H1 (cell line): ENCODE measurements around the gene GIMD1. TPM values are rescaled to one million over a fixed set of nuclear protein-coding genes. Genes with fewer than 3 reads are reported as not detected.

Experiments used
- CTCF ChIA-PET: fragments of 300-600 bp; sonication (Branson Sonifier 250); formaldehyde crosslinking; loops from one replicate; lab custom pipeline; 2021; ENCODE audit not compliant: partially characterized antibody; lab: Charles Lee
- POLR2A ChIA-PET: fragments of 300-600 bp; sonication (Branson Sonifier 250); formaldehyde crosslinking; loops from one replicate; lab custom pipeline; 2021; ENCODE audit warnings: inconsistent platforms; ENCODE audit not compliant: partially characterized antibody; lab: Charles Lee
- DNase-seq, 2 experiments: peaks; one replicate each; pipeline versions ENCODE4 v3.0.0 to v3.0.0-alpha.2; 2010 to 2022; ENCODE audit warnings: low spot score in 2 of 2, low read depth in 1 of 2, mixed read lengths in 1 of 2
- FAIRE-seq: peaks from 2 replicates; lab custom pipeline; 2011; peaks lifted over from hg19 to GRCh38; lab: Jason Lieb, UNC
- H2AFZ ChIP-seq: 2 replicates; pipeline ENCODE4 v1.8.1; 2012; ENCODE audit warnings: low read length, inconsistent platforms
- H2AK5ac ChIP-seq: 2 replicates; pipeline ENCODE4 v1.6.1; 2013; ENCODE audit warnings: low read depth, low read length
- H2BK120ac ChIP-seq: replicated peaks from 2 replicates; pipeline ENCODE3; 2013; ENCODE audit warnings: low read depth, low read length, inconsistent platforms
- H2BK12ac ChIP-seq: 2 replicates; pipeline ENCODE4 v1.6.1; 2013; ENCODE audit warnings: low read depth, low read length
- H2BK15ac ChIP-seq: 2 replicates; pipeline ENCODE4 v1.6.1; 2013; ENCODE audit warnings: low read length
- H2BK20ac ChIP-seq: 2 replicates; pipeline ENCODE4 v1.6.1; 2013; ENCODE audit warnings: low read length
- H2BK5ac ChIP-seq: 2 replicates; pipeline ENCODE4 v1.6.1; 2013; ENCODE audit warnings: low read depth, low read length
- H3K14ac ChIP-seq: 2 replicates; pipeline ENCODE4 v1.6.1; 2013; ENCODE audit warnings: inconsistent platforms; ENCODE audit not compliant: insufficient read length
- H3K18ac ChIP-seq: 2 replicates; pipeline ENCODE4 v1.6.1; 2013; ENCODE audit warnings: low read length; ENCODE audit errors: extremely low read depth
- H3K23ac ChIP-seq: 2 replicates; pipeline ENCODE4 v1.6.1; 2013; ENCODE audit warnings: inconsistent platforms; ENCODE audit not compliant: insufficient read length
- H3K23me2 ChIP-seq: 2 replicates; pipeline ENCODE4 v1.6.1; 2013; ENCODE audit warnings: low read depth, low read length
- H3K27ac ChIP-seq: 2 replicates; pipeline ENCODE4 v1.6.1; 2011; ENCODE audit warnings: low read depth, low read length, inconsistent platforms
- H3K27me3 ChIP-seq, 4 experiments: replicated peaks in 1 of 4; 1 replicate in 1 of 4; 2 replicates in 3 of 4; pipeline versions ENCODE4 v1.6.1 to v1.8.1; 2011 to 2013; ENCODE audit warnings: low read length in 3 of 4, mild to moderate bottlenecking in 3 of 4, inconsistent platforms in 2 of 4, mixed read lengths in 2 of 4, moderate library complexity in 1 of 4; ENCODE audit not compliant: control insufficient read depth in 3 of 4, insufficient read depth in 3 of 4; ENCODE audit errors: extremely low read depth in 1 of 4
- H3K36me3 ChIP-seq, 4 experiments: 2 replicates each; pipeline versions ENCODE4 v1.6.1 to v1.8.1; 2011 to 2013; ENCODE audit warnings: mild to moderate bottlenecking in 4 of 4, low read length in 3 of 4, moderate library complexity in 2 of 4, control low read depth in 1 of 4, inconsistent platforms in 1 of 4; ENCODE audit not compliant: insufficient read depth in 4 of 4, control insufficient read depth in 2 of 4
- H3K4ac ChIP-seq: replicated peaks from 2 replicates; pipeline ENCODE3; 2013; ENCODE audit warnings: low read length, low read depth, mixed read lengths, inconsistent platforms; ENCODE audit not compliant: insufficient read length
- H3K4me1 ChIP-seq, 4 experiments: replicated peaks in 1 of 4; 1 replicate in 1 of 4; 2 replicates in 3 of 4; pipeline versions ENCODE4 v1.6.1 to v1.8.1; 2011 to 2013; ENCODE audit warnings: low read length in 3 of 4, inconsistent platforms in 2 of 4, mixed read lengths in 1 of 4; ENCODE audit not compliant: insufficient read depth in 4 of 4, control insufficient read depth in 3 of 4
- H3K4me2 ChIP-seq, 2 experiments: 2 replicates each; pipeline versions ENCODE4 v1.6.1 to v1.8.1; 2011 to 2013; ENCODE audit warnings: low read depth in 2 of 2, low read length in 2 of 2, control low read depth in 1 of 2, inconsistent platforms in 1 of 2, mild to moderate bottlenecking in 1 of 2; ENCODE audit not compliant: insufficient read depth in 1 of 2
- H3K4me3 ChIP-seq, 4 experiments: fragments of 200-600, 300-600 bp in 1 of 4; sonication (generic), shearing (Covaris generic), sonication (Bioruptor Twin) in 1 of 4; 2 replicates each; pipeline versions ENCODE4 v1.5.1 to v1.8.1; 2011 to 2016; ENCODE audit warnings: low read length in 4 of 4, low read depth in 3 of 4, control low read depth in 2 of 4, inconsistent platforms in 2 of 4, mild to moderate bottlenecking in 2 of 4, mixed read lengths in 1 of 4, moderate library complexity in 1 of 4; ENCODE audit not compliant: insufficient read depth in 2 of 4; ENCODE audit errors: extremely low read depth in 1 of 4
- H3K56ac ChIP-seq: replicated peaks from 2 replicates; pipeline ENCODE3; 2013; ENCODE audit warnings: low read depth, mild to moderate bottlenecking, mixed read lengths, low read length, inconsistent platforms; ENCODE audit not compliant: insufficient read length
- H3K79me1 ChIP-seq: 2 replicates; pipeline ENCODE4 v1.6.1; 2013; ENCODE audit warnings: low read depth, low read length, control low read depth
- H3K79me2 ChIP-seq, 2 experiments: 2 replicates each; pipeline versions ENCODE4 v1.6.1 to v1.8.1; 2012 to 2013; ENCODE audit warnings: low read length in 2 of 2, mild to moderate bottlenecking in 2 of 2, inconsistent platforms in 1 of 2; ENCODE audit not compliant: insufficient read depth in 2 of 2, control insufficient read depth in 1 of 2
- H3K9ac ChIP-seq, 4 experiments: replicated peaks in 1 of 4; 1 replicate in 1 of 4; 2 replicates in 3 of 4; pipeline versions ENCODE4 v1.6.1 to v1.8.1; 2011 to 2013; ENCODE audit warnings: low read depth in 3 of 4, low read length in 3 of 4, control low read depth in 2 of 4, mild to moderate bottlenecking in 2 of 4, moderate library complexity in 2 of 4, inconsistent platforms in 1 of 4; ENCODE audit errors: extremely low read depth in 1 of 4
- H3K9me3 ChIP-seq, 2 experiments: 2 replicates each; pipeline versions ENCODE4 v1.6.1 to v1.8.1; 2012 to 2013; ENCODE audit warnings: mild to moderate bottlenecking in 2 of 2, moderate library complexity in 2 of 2, control low read depth in 1 of 2, inconsistent platforms in 1 of 2, low read depth in 1 of 2, low read length in 1 of 2, mixed read lengths in 1 of 2; ENCODE audit not compliant: insufficient read depth in 2 of 2
- H4K20me1 ChIP-seq, 2 experiments: replicated peaks in 1 of 2; 2 replicates each; pipeline versions ENCODE3 to v1.8.1; 2011 to 2013; ENCODE audit warnings: inconsistent platforms in 2 of 2, low read length in 2 of 2, mild to moderate bottlenecking in 1 of 2; ENCODE audit not compliant: insufficient read depth in 2 of 2, control insufficient read depth in 1 of 2
- H4K5ac ChIP-seq: 2 replicates; pipeline ENCODE4 v1.6.1; 2013; ENCODE audit warnings: low read length, low read depth, mixed read lengths, inconsistent platforms; ENCODE audit not compliant: insufficient read length
- H4K8ac ChIP-seq: 2 replicates; pipeline ENCODE4 v1.8.0; 2013; ENCODE audit warnings: mild to moderate bottlenecking, moderate library complexity, low read length, inconsistent platforms; ENCODE audit not compliant: insufficient read depth; ENCODE audit errors: extremely low read depth
- H4K91ac ChIP-seq: replicated peaks from 2 replicates; pipeline ENCODE3; 2013; ENCODE audit warnings: low read length, mixed read lengths, inconsistent platforms; ENCODE audit not compliant: insufficient read length
- CBX8 ChIP-seq: fragments of 300-800, 300-1000 bp; sonication (generic); IDR thresholded peaks from 2 replicates; pipeline ENCODE4 v1.7.1; 2016; ENCODE audit warnings: low read depth, low read length, borderline replicate concordance
- CEBPB ChIP-seq: IDR thresholded peaks from 2 replicates; pipeline ENCODE4 v1.6.1; 2012; ENCODE audit warnings: low read depth, low read length
- CHD1 ChIP-seq: IDR thresholded peaks from 2 replicates; pipeline ENCODE4 v1.6.1; 2012; ENCODE audit warnings: low read depth, low read length, improper control_type of control experiment
- HDAC6 ChIP-seq: IDR thresholded peaks from one replicate; pipeline ENCODE4 v1.7.1; 2012; ENCODE audit warnings: low read depth, mild to moderate bottlenecking, inconsistent platforms, low read length, moderate library complexity
- JUN ChIP-seq: IDR thresholded peaks from 2 replicates; pipeline ENCODE4 v1.6.1; 2011; ENCODE audit warnings: low read depth, mild to moderate bottlenecking, improper control_type of control experiment, low read length
- MAX ChIP-seq: IDR thresholded peaks from 2 replicates; pipeline ENCODE4 v1.6.1; 2012; ENCODE audit warnings: inconsistent platforms
- POLR2AphosphoS5 ChIP-seq: IDR thresholded peaks from 2 replicates; pipeline ENCODE4 v1.6.1; 2011; ENCODE audit warnings: low read depth, low read length
- SIN3A ChIP-seq, 2 experiments: IDR thresholded peaks in 1 of 2; conservative IDR thresholded peaks in 1 of 2; 2 replicates each; pipeline ENCODE4 v1.6.1; 2011 to 2012; ENCODE audit warnings: low read length in 2 of 2, improper control_type of control experiment in 1 of 2, low read depth in 1 of 2, mild to moderate bottlenecking in 1 of 2
- SP1 ChIP-seq: IDR thresholded peaks from 2 replicates; pipeline ENCODE4 v1.6.1; 2011; ENCODE audit warnings: low read depth, low read length
- SP2 ChIP-seq: IDR thresholded peaks from 2 replicates; pipeline ENCODE4 v1.6.1; 2012; ENCODE audit warnings: mild to moderate bottlenecking, low read length, inconsistent platforms
- TAF1 ChIP-seq: IDR thresholded peaks from 2 replicates; pipeline ENCODE4 v1.6.1; 2011; ENCODE audit warnings: mild to moderate bottlenecking, low read depth, low read length
- YY1 ChIP-seq: IDR thresholded peaks from 2 replicates; pipeline ENCODE4 v1.6.1; 2011; ENCODE audit warnings: low read depth, mild to moderate bottlenecking, low read length
- WGBS, 2 experiments: shearing (Covaris generic) in 1 of 2; methylation state at CpG; one replicate each; pipeline versions ENCODE4 v1.1.6 to v1.1.7; 2013 to 2015; ENCODE audit warnings: low lambda C conversion rate in 2 of 2, mixed read lengths in 2 of 2, inconsistent platforms in 1 of 2, low coverage in 1 of 2, missing lambda C conversion rate in 1 of 2; ENCODE audit not compliant: insufficient replicate concordance in 2 of 2, insufficient coverage in 1 of 2, insufficient read length in 1 of 2; ENCODE audit errors: extremely low coverage in 1 of 2, missing lambda C conversion rate in 1 of 2; 5-methylcytosine and 5-hydroxymethylcytosine counted together
- polyA plus RNA-seq, 7 experiments: library from polyadenylated mRNA; depleted of rRNA in 3 of 7; stranded (reverse) in 5 of 7; unstranded in 2 of 7; fragments of >200 nt in 5 of 7; fragments of 200-250 nt in 2 of 7; gene quantifications; 1 replicate in 5 of 7; 2 replicates in 1 of 7; 4 replicates in 1 of 7; pipeline versions ENCODE4 v1.2.1 to v1.2.3, GENCODE V29; 2011 to 2013; ENCODE audit warnings: missing spikeins in 2 of 7, mixed read lengths in 2 of 7
- total RNA-seq: library from RNA; stranded (reverse); fragmentation: NEBNext Ultra II Directional; extraction: Animal tissue kit (Norgen Biotek cat#: 25700); gene quantifications from 2 replicates; pipeline ENCODE4 v1.2.1, GENCODE V29; 2021
- TF ChIP-seq, protein P1 (sequence below), 3 experiments: IDR thresholded peaks; 1 replicate in 2 of 3; 2 replicates in 1 of 3; pipeline versions ENCODE4 v1.5.1 to v1.6.1; 2011; ENCODE audit warnings: low read length in 3 of 3, mild to moderate bottlenecking in 3 of 3, inconsistent platforms in 2 of 3, low read depth in 1 of 3, moderate library complexity in 1 of 3; ENCODE audit not compliant: insufficient read depth in 1 of 3; ENCODE audit errors: control extremely low read depth in 1 of 3

Gene GIMD1
- total and polyA plus RNA-seq, 2 of the 8 experiments (the other 6 are each of a cell fraction or from before 2014, with no cell fraction given) = not detected

DNA sequence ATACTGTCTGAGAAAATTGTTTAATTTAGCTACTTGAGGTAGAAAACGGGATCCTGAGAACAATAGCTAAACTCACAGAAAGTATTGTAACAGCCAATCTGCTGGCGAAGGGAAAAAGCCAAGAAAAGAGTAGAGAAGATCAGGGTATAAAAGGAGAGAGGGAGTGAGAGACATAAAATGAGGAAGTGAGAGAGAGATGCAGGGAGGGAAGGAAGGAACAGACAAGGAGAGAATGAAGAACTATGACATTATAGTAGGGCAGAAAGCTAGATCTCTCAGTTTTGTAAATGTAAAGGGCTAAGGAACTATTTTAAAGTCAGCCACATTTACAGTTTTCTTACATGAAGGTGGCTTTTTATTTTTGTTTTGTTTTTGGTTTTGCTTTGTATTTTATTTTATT lies 1.6 kb upstream of the GIMD1 start:
- FAIRE-seq (no peak), DNase-seq (no peak)
- no peak overlapping the region for H3K27ac ChIP-seq
- no peak overlapping the region for H3K56ac ChIP-seq
- H3K14ac ChIP-seq = no peak overlapping the region
- no peaks in the 10 kb centered on the region for H3K27me3 ChIP-seq
- H3K79me2 ChIP-seq = no peaks in the 10 kb centered on the region
- H3K18ac ChIP-seq = no peak overlapping the region
- H3K4me2 ChIP-seq = no peak overlapping the region
- no peak overlapping the region for H3K9ac ChIP-seq
- H3K79me1 ChIP-seq = no peaks in the 10 kb centered on the region
- H2BK5ac ChIP-seq = no peak overlapping the region
- WGBS, 2 experiments = 86% methylated on average over 2 of the region's 2 CpGs; no CpG with 5 or more reads in 1 of the 2 experiments
- no peak overlapping the region for H3K4me3 ChIP-seq
- no peak overlapping the region for H2BK120ac ChIP-seq
- ChIA-PET POLR2A (no interaction called here), CTCF (interaction anchor here (0.8 to 4.5 kb wide), 30 partner anchors 9 to 812 kb away, joined by 3 to 36 read pairs (median 4); no protein-coding TSS in a partner anchor)
- no peak overlapping the region for H2BK12ac ChIP-seq
- no peaks in the 10 kb centered on the region for H3K23me2 ChIP-seq
- H2AK5ac ChIP-seq = no peak overlapping the region
- no peak overlapping the region for H4K91ac ChIP-seq
- H4K8ac ChIP-seq = no peak overlapping the region
- H2BK15ac ChIP-seq = no peak overlapping the region
- H4K20me1 ChIP-seq = no peaks in the 10 kb centered on the region
- H4K5ac ChIP-seq = no peak overlapping the region
- no peak overlapping the region for H3K4ac ChIP-seq
- no peak overlapping the region for H3K23ac ChIP-seq
- H3K4me1 ChIP-seq = no peaks in the 10 kb centered on the region
- peak overlapping the region; percentile 90 for H2AFZ ChIP-seq
- no peaks in the 10 kb centered on the region for H3K36me3 ChIP-seq
- no peak overlapping the region for H2BK20ac ChIP-seq
- H3K9me3 ChIP-seq = no peaks in the 10 kb centered on the region
- TF ChIP-seq MAX = no peak
- TF ChIP-seq HDAC6 = no peak
- TF ChIP-seq YY1 = no peak
- no peak for TF ChIP-seq SIN3A (conservative IDR thresholded peaks at IDR 0.05 in 1 of 2, IDR thresholded peaks at IDR 0.05 in 1 of 2; ENCODE audit: low read depth in 1 of 2, low read length in 2 of 2)
- TF ChIP-seq POLR2AphosphoS5 = no peak
- no peak for TF ChIP-seq JUN
- TF ChIP-seq SP1 = no peak
- no peak for TF ChIP-seq SP2
- no peak for TF ChIP-seq CEBPB
- no peak for TF ChIP-seq TAF1
- TF ChIP-seq CBX8 = no peak
- TF ChIP-seq, protein P1, sequence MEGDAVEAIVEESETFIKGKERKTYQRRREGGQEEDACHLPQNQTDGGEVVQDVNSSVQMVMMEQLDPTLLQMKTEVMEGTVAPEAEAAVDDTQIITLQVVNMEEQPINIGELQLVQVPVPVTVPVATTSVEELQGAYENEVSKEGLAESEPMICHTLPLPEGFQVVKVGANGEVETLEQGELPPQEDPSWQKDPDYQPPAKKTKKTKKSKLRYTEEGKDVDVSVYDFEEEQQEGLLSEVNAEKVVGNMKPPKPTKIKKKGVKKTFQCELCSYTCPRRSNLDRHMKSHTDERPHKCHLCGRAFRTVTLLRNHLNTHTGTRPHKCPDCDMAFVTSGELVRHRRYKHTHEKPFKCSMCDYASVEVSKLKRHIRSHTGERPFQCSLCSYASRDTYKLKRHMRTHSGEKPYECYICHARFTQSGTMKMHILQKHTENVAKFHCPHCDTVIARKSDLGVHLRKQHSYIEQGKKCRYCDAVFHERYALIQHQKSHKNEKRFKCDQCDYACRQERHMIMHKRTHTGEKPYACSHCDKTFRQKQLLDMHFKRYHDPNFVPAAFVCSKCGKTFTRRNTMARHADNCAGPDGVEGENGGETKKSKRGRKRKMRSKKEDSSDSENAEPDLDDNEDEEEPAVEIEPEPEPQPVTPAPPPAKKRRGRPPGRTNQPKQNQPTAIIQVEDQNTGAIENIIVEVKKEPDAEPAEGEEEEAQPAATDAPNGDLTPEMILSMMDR (IDR thresholded peaks at IDR 0.05; ENCODE audit: control extremely low read depth in 1 of 3, insufficient read depth in 1 of 3, low read depth in 1 of 3, low read length in 3 of 3) = no peak
- TF ChIP-seq CHD1 = no peak
